Stimulated activated CD8-positive, alpha-beta memory T cell treated with anti-CD3 and anti-CD28 coated beads, Interleukin-4, amount 100 ng/mL, for 4 hours (primary cell): ENCODE results near the gene ZBTB17.
"Not testable (repeated sequence)": the region's sequence is repeated elsewhere in the genome, so short reads cannot be mapped to it uniquely, and the experiment has no call there.

Experiments
- DNase-seq, 2 donors: peaks; one replicate each; pipeline ENCODE4 v3.0.0-alpha.2; 2020; ENCODE audit warnings: low read depth in 2 of 2, low spot score in 1 of 2

The ZBTB17 gene

GRCh38 chr1:15900662-15901279, 75.1 kb downstream of the ZBTB17 start:
- no peak for DNase-seq

- no peak for DNase-seq
Measured at GRCh38 chr1:15899266-15899665, 76.6 kb downstream of the ZBTB17 start.

- not testable (repeated sequence) for DNase-seq
Measured at GRCh38 chr1:15896841-15897610, 78.9 kb downstream of the ZBTB17 start.

GRCh38 chr1:15895233-15895632, 80.7 kb downstream of the ZBTB17 start:
- DNase-seq, result no peak

- DNase-seq, result not testable (repeated sequence)
Measured at GRCh38 chr1:15892857-15893599, 82.9 kb downstream of the ZBTB17 start.
